HG03354 (cell line): Measurements from ENCODE around the gene C1orf105.
"Not testable (repeated sequence)": the region's sequence is repeated elsewhere in the genome, so short reads cannot be mapped to it uniquely, and the experiment has no call there.

Experiments used
- ATAC-seq: cut with Tn5 transposase; IDR thresholded peaks from one replicate; pipeline ENCODE4 v1.9.1; 2021; ENCODE audit warnings: mild to moderate bottlenecking; ENCODE audit not compliant: unreplicated experiment, poor library complexity, severe bottlenecking

C1orf105 gene

DNA sequence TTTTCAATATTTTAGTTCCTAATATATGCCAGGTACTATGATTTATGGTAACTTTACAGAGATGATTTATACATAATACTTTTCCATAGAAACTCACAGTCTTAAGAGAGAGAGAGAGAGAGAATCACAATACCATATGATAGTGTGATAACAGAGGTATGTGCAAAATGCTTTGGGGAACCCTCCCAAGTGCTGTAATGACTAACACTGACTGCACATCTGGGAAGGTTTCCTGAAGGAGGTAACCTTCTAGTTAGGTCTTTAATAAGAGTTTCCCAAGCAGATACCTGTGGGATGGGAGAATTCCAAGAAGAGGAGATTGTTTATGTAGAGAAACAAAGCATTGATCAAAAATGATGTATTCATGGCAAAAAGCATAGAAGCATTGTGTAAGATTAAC lies 58.0 kb downstream of the C1orf105 start:
- no peak for ATAC-seq

DNA sequence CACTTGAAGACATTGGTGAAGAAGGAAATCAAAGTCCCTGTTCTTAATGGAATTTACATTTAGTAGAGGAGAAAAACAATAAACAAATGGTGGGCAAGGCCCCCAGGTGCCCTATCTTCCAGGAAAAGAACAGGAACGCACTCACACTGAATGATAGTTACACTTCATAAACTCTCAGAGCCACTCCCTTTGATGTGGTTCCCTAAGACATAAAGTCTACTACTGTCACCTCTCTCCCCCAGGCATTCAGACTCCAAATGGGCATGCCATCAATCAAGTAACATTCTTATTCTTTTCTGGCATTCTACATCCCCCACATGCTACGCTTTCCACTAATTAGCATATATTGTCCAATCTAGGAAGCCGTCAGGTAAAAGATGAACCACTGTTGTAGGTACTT lies 59.9 kb downstream of the C1orf105 start:
- ATAC-seq: no peak

GRCh38 chr1:172482044-172482443 lies 61.6 kb downstream of the C1orf105 start:
- ATAC-seq: no peak

DNA sequence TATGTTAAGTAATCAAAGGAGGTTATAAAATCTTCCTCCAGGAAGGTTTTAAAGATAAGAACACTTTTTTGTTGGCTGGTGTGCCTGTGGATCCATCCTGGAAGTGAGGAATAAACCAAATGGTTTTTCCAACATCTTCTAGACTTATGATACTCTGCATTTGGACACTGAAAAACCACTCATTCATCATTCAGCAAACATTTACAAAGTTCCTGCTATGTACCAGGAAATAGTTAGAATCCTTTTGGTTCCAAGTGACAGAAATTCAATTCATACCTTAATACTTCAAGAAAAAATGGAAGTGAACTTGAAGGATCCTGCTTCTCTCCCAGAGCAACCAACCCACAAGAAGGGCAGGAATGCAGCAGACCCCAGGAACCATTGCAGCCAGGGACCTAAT lies 63.0 kb downstream of the C1orf105 start:
- no peak for ATAC-seq

DNA sequence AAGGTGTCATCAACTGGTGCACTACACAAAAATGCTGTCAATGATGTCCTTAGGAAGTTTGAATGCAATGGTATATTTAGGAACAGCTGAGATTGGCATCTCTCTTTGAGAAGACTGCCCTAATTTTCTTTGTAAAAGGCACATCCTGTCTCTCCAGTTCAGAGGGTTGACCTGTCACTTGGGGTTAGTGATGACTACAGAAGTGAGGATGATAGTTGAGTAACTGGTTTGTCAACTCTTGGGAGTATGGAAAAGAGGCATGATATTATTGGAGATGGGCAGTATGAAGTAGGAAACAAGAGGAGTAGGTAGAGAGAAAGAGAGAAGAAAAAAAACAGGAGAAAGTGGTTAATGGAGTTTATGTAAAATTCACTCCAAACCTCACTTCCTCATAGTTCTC lies 63.8 kb downstream of the C1orf105 start:
- ATAC-seq: no peak

- ATAC-seq: no peak
Measured at GRCh38 chr1:172485626-172486025, 65.1 kb downstream of the C1orf105 start.

GRCh38 chr1:172486805-172487454 lies 66.4 kb downstream of the C1orf105 start:
- no peak for ATAC-seq

- no peak for ATAC-seq
Measured at GRCh38 chr1:172487550-172487949, 67.1 kb downstream of the C1orf105 start.

DNA sequence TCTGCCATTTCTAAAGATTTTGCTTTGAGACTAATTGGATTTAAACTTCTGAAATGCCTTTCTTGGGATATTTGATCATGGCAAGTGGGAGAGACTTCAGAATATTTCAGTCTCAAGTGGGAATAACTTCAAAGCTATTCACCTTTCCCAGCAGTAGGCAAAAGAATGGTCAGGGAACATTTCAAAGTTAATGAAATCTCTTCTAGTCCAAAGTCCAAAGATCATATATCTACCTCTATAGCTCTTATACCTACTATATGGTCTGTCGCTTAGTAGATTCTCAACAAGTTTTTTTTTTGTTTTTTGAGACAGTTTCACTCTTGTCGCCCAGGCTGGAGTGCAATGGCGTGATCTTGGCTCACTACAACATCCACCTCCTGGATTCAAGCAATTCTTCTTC lies 67.9 kb downstream of the C1orf105 start:
- no peak for ATAC-seq

DNA sequence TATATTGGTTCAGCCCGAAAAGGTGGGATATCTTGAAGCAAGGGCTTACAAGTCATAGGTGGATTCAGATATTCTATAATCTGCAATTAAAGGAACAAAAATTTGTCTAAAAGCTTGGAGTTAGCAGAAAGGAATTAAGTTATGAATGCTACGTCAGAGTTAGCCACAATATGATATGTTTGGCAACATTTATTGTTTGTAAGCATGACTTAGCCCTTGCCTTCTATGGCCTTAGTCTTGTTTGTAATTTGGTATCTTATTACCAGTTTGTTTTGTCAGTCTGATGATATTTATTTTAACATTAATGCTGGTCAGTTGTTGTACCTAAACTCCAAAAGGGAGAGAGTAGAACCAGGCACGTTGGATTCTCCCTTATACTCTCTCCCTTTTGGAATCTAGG lies 69.4 kb downstream of the C1orf105 start:
- no peak for ATAC-seq

DNA sequence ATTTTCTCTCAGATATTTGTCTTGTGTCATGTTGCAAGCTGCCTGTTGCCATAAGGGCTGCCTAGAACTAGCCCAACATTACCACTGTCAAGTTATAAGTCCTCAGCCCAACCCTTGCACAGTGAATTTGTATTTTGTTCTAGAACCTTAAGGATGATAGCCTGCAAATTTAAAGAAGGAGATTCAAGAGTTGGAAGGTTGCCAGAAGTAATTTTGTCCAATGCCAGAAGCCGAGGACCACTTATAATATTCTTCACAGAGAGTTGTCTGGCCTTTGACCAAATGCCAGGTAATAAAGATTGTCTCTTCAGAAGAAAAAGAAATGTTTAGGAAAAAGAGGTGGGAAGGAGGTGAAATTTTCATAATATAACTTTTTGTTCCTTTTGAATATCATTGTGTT lies 71.9 kb downstream of the C1orf105 start:
- no peak for ATAC-seq

GRCh38 chr1:172494166-172494565 lies 73.7 kb downstream of the C1orf105 start:
- no peak for ATAC-seq

DNA sequence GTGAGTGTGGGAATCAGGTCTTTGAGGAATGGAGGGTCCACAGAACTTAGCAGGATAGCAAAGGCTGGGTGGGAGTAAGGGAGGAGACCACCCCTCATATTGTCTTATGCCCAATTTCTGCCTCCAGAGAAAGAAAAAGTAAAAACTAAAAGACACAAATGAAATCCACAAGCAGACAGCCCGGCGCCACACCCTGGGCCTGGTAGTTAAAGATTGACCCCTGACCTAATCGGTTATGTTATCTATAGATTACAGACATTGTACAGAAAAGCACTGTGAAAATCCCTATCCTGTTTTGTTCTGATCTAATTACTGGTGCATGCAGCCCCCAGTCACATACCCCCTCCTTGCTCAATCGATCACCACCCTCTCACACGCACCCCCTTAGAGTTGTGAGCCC lies 75.6 kb downstream of the C1orf105 start:
- ATAC-seq: not testable (repeated sequence)

DNA sequence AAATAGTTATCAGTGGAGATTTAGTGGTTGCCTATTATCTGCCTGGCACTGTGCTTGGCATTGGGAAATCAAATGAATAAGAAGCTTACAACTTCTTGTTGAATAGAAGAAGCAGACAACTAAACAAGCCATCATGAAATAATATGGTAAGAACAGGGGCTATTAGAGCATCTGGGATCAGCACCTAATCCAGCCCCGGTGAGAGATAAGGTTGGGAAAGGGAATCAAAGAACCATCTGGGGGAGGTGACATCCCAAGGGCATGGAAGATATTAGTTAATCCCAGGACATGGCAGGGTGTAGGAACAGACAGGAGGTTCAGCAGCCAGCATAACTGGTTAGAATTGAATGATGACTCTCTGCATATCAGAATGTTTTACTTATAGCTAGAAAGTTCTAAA lies 76.2 kb downstream of the C1orf105 start:
- ATAC-seq: no peak

GRCh38 chr1:172497230-172497629 lies 76.7 kb downstream of the C1orf105 start:
- ATAC-seq: no peak

DNA sequence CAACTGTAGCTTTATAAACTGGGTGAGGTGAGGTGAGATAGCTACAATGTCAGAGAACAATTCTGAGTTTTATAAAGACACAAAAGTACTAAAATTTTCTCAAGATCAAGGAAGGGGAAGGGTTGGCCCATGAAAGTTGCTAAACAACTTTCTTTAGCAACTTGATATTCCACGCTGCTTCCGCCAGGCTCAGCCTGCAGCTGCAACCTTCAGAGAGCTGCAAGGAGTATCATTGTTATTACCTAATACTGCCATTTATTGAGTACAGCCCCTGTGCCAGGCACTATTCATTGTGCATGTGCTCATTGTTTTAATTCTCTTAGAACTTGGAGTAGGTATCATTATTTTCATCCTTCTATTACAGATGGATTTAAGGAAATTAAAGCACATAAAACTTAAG lies 78.4 kb downstream of the C1orf105 start:
- ATAC-seq: no peak

DNA sequence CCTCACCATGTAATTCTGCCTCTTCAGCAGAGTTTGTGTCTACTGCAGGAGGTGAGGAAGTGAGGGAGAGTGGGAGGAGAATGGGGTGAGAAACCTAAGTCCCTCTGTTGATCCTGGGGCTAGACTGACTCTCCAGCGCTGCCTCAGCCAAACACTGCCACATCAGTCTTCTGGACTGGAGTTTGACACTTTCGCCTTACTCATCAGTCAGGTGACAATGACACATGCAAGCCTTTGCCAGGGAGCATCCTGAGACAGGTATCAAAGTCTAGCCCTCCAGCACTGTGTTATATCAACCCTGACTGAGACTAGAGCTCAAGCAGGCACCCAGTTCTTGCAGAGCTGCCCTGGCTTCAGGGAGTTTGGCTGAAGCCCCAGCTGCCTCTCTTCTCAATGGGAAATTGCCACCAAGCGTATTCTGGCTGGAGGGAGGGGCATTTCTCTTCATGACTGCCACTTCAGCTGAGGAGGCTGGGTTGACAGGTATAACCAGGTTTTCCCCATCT lies 79.2 kb downstream of the C1orf105 start:
- no peak for ATAC-seq

- ATAC-seq: no peak
Measured at GRCh38 chr1:172500207-172500606, 79.7 kb downstream of the C1orf105 start.

DNA sequence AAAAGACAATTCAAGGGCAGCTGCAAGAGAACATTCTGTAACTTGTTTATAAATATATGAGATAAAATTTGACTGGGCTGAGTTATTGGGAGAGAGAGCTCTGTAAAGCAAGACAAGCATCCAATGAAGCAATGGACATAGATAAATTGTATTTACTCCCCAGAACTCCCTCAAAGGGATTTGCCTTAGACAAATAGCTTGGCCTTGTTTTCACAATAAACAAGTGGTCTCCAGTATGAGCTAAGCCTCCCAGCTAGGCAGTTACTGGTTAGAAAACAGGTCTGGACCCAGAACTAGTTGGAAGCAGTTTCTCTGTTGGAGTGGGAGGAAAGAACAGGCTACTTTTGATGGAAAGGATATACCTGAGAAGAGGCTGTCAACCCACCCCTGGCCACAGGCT lies 87.3 kb downstream of the C1orf105 start:
- no peak for ATAC-seq

GRCh38 chr1:172510479-172510878 lies 90.0 kb downstream of the C1orf105 start:
- no peak for ATAC-seq

DNA sequence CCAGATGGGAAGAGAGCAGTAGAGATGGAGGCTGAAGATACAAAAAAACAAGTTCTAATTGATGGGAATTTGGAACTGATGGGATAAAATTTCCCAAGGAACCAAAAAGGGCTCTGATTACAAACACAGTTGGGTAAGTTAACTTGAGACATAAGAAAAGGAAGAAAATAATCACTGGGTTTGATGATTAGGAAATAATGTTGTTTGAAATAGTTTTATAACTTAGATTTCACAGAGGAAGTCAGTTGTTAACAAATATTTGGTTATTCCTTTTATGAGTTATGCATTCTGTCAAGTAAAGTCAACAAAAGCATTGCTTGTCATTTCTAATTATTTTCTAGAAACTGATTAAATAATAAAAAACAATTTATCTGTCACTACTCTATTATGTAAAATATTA lies 92.1 kb downstream of the C1orf105 start:
- ATAC-seq: no peak

GRCh38 chr1:172513479-172513878 lies 93.0 kb downstream of the C1orf105 start:
- ATAC-seq: no peak
